GM08714 (cell line): ENCODE data around the gene MYL4.
"Not testable (repeated sequence)": the region's sequence is repeated elsewhere in the genome, so short reads cannot be mapped to it uniquely, and the experiment has no call there.

ENCODE experiments used
- H3K4me3 ChIP-seq: fragments of 200-500 bp; sonication (Bioruptor generic); 2 replicates; pipeline ENCODE4 v1.5.1; 2014; ENCODE audit warnings: mild to moderate bottlenecking, low read length, inconsistent platforms
- ZNF274 ChIP-seq: IDR thresholded peaks from 2 replicates; pipeline ENCODE4 v1.6.1; 2012; ENCODE audit warnings: mild to moderate bottlenecking, low read depth, low read length

MYL4 gene

DNA sequence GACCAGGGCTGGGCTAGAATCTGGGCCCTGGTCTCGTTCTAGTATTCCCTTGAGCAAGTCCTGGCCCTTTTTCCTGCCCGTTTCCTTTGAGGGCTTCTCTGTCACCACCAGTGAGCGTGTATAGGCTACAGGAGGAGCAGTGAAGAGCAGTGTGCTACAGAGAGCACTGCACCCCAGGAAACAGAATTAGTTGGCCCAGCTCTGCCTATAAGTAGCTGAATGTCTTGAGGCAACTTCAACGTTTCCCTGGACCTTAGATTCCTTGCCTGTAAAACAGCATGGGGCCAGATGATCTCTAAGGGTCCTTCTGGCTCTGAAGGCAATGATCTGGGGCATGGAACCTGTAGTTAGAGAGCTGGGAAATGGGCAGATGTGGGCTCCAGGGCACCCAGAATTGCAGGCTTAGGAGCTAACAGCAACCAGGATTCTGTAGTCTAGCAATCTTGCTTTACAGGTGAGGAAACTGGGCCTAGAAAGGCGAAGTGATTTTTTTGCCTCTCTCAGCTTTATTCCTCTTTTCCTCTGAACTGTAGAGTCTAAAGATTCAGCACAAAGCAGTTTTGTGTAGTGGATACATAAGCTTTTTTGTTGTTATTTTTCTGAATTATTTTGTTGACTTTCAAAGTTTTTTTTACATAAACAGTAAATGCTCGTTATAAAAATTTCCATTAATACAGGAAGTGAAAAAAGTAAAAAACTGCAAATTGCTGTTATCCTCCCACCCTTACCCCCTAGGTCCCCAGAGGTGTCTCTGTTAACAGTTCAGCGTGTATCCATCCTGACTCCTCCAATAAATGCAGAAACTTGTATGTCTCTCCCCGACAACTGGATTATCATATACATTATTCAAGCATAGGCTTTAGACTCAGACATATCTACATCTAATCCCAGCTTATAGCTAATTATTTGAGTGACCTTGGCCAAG, 1.7 kb upstream of the MYL4 start:
- no peak overlapping the region for H3K4me3 ChIP-seq
- no peak for TF ChIP-seq ZNF274

- TF ChIP-seq ZNF274, result no peak
These were observed 351 bp downstream of the MYL4 start for GRCh38 chr17:47209499-47209898.

GRCh38 chr17:47210105-47210504, 957 bp downstream of the MYL4 start:
- no peak overlapping the region for H3K4me3 ChIP-seq

More at GRCh38 chr17:47209499-47209898, 351 bp downstream of the MYL4 start:
- H3K4me3 ChIP-seq, result no peak overlapping the region

DNA sequence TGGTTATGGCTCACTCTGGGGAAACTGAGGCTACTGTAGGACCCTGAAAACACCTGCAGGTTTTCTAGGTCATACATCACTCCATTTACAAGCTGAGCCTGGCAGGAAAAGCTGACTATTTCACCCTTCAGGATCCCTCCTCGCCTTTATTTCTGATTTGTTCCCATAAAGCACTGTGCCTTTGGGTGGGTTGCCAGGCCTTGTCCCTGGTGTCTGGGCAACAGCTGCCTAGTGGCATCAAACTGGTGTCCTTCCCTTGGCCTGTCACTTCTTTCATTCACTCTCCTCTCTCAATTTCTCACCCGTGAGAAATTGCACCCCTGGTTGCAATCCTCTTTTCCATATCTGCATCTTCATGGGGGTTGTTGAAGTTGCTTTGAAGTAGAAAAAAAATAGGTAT, 1.6 kb downstream of the MYL4 start:
- H3K4me3 ChIP-seq, result no peak overlapping the region
- no peak for TF ChIP-seq ZNF274

More at GRCh38 chr17:47210105-47210504, 957 bp downstream of the MYL4 start:
- no peak for TF ChIP-seq ZNF274

DNA sequence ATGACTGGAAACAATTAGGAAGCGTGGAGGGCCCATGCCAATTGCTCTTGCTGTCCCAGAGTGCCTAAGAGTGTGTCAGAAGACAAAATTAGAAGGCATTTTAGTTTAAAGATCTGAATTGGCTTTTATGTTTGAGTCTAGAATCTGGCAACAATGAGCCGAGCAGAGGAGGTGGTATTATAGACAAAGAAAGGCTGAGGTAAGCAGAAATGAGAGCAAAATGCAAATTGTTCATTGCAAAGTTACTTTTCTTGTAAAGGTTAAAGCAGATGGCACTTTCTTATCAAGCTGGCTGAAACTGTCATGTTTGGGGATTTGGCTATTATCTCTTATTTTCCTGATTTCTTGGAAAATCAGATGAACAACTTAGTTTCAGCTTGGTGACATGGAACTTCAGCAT, 3.3 kb downstream of the MYL4 start:
- TF ChIP-seq ZNF274, result no peak
- no peak overlapping the region for H3K4me3 ChIP-seq

- H3K4me3 ChIP-seq, result no peak overlapping the region
- no peak for TF ChIP-seq ZNF274
These were observed 4.4 kb downstream of the MYL4 start for GRCh38 chr17:47213540-47213939.

DNA sequence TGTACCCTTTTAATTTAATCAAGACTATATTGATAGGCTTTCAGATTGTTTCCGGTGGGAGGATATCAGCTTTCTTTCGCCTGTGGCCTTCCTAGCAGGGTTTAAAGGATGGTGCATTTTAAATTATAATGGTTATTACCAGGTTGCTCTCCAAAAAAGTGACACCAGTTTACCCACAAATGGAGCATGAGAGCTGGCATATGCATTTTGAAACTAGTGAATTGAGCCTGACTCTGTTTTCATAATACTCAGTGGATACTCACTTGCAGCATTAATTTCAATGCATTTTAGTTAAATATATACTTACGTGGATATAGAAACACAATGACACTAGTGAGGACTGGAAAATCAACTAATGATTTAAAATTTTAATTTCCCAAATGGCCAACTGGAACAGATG, 5.8 kb downstream of the MYL4 start:
- TF ChIP-seq ZNF274, result no peak
- no peak overlapping the region for H3K4me3 ChIP-seq

GRCh38 chr17:47216821-47217220, 7.7 kb downstream of the MYL4 start:
- H3K4me3 ChIP-seq, result not testable (repeated sequence)

DNA sequence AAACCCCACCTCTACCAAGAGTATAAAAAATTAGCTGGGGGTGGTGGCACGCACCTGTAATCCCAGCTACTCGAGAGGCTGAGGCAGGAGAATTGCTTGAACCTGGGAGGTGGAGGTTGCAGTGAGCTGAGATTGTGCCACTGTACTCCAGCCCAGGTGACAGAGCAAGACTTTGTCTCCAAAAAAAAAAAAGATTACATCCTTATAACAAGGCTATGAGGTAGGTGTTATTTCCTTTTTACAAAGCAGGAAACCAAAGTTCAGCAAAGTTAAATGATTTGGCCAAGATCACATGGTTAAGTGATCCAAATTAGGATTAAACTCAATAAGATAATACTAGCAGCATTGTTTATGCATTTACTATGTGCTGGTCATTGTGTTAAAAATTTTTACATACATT, 8.1 kb downstream of the MYL4 start:
- H3K4me3 ChIP-seq, result not testable (repeated sequence)

DNA sequence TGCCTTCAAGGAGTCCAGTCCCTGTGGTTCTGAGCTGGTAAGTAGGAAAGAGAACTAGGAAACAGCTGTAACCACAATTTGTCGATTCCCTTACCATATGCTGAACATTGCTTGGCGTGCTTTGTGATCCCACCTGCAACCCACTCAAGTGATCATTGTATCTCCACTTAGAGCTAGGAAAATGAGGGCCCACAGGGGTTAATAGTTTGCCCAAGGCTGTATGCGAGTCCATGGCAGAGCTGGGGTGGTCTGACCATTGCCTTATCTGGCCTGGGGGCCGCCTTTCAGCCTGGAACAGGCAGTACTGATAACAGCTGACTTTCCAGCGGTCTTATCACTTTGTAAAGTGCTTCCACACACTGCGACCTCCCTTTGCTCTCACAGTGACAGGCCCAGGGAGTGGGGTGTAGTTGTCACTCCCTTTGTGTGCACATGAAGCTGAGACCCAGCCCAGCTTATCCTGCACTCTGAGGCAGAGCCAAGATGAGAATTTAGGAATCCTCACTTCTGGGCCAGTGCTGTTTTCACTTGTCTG, 9.8 kb downstream of the MYL4 start:
- no peak for TF ChIP-seq ZNF274
- H3K4me3 ChIP-seq, result peak overlapping the region; percentile 10; the same call in 1 of the 2 replicates

DNA sequence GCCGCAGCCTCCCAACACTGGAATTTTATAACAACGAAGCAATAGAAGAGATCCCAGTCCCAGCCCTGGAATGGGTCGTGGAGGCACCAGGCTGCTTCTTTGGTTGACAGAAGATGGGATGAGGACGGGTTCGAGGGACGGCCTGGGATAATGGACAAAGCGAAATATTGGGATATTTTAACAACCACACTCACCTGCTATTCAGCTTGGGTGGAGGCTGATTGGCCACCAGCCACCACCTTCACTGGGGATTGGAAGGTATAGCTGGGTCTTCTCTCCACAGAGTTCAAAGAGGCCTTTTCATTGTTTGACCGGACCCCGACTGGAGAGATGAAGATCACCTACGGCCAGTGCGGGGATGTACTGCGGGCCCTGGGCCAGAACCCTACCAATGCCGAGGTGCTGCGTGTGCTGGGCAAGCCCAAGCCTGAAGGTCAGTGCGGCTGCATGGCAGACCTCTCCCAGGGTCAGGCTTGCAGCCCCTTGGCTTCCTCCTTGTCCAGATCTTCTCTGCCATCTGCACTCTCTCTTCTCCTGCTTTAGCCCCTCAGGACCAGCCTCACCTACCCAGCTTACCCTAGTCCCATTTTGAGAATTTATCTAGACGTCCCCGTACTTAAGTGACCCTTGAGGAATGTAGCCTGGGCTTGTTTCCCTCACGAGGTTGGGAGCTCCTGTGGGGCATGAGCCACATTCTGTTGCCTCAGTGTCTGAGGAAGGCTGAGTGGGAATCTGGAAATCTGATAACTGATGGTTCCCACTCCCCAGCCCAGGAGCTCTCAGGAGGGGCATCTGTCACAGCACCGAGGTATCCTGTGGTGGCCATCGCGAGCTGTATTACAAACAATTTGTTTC, 10.7 kb downstream of the MYL4 start:
- no peak overlapping the region for H3K4me3 ChIP-seq
- no peak for TF ChIP-seq ZNF274

GRCh38 chr17:47220531-47220999, 11.4 kb downstream of the MYL4 start:
- H3K4me3 ChIP-seq, result no peak overlapping the region
- no peak for TF ChIP-seq ZNF274

- no peak for TF ChIP-seq ZNF274
- no peak overlapping the region for H3K4me3 ChIP-seq
These were observed 12.0 kb downstream of the MYL4 start for GRCh38 chr17:47221154-47221553.

- no peak overlapping the region for H3K4me3 ChIP-seq
- no peak for TF ChIP-seq ZNF274
These were observed 12.9 kb downstream of the MYL4 start for GRCh38 chr17:47222047-47222446.
